HG03066 (cell line): ENCODE results near the gene FTL.
A peak's percentile ranks its signal among the peaks of the same experiment; 100 is the strongest.

ENCODE experiments used
- ATAC-seq: cut with Tn5 transposase; IDR thresholded peaks from one replicate; pipeline ENCODE4 v1.9.1; 2021; ENCODE audit warnings: low read depth; ENCODE audit not compliant: unreplicated experiment

The FTL gene

GRCh38 chr19:48989701-48990291 lies 24.7 kb downstream of the FTL start:
- no peak for ATAC-seq

- ATAC-seq, result no peak
Measured at GRCh38 chr19:48990400-48990799, 25.3 kb downstream of the FTL start.

GRCh38 chr19:48991011-48991609 lies 26.0 kb downstream of the FTL start:
- ATAC-seq, result no peak

- no peak for ATAC-seq
Measured at GRCh38 chr19:48991873-48992580, 26.9 kb downstream of the FTL start.

GRCh38 chr19:48992581-48993174 lies 27.6 kb downstream of the FTL start:
- peak; percentile 7 for ATAC-seq

- ATAC-seq, result peak; percentile 89
Measured at GRCh38 chr19:48993175-48994034, 28.3 kb downstream of the FTL start, which contains the start of the genes GYS1 and RUVBL2. GYS1 (minus strand) TSS chr19:48993309; CDS start chr19:48993112, 197 bp downstream. RUVBL2 (plus strand) TSS chr19:48993887; CDS start chr19:48993912, 25 bp downstream.

- ATAC-seq, result no peak
Measured at GRCh38 chr19:48994035-48994386, 28.9 kb downstream of the FTL start.

- no peak for ATAC-seq
Measured at GRCh38 chr19:48997972-48998371, 32.9 kb downstream of the FTL start.

- no peak for ATAC-seq
Measured at GRCh38 chr19:48999481-49000325, 34.6 kb downstream of the FTL start.

- ATAC-seq, result no peak
Measured at GRCh38 chr19:49004133-49004532, 39.0 kb downstream of the FTL start.

GRCh38 chr19:49004964-49005614 lies 40.0 kb downstream of the FTL start:
- ATAC-seq, result no peak

- ATAC-seq, result no peak
Measured at GRCh38 chr19:49006905-49007304, 41.8 kb downstream of the FTL start.

- no peak for ATAC-seq
Measured at GRCh38 chr19:49009828-49010227, 44.7 kb downstream of the FTL start.

GRCh38 chr19:49010453-49010852 lies 45.3 kb downstream of the FTL start:
- ATAC-seq, result no peak

- no peak for ATAC-seq
Measured at GRCh38 chr19:49011194-49011593, 46.1 kb downstream of the FTL start.

- no peak for ATAC-seq
Measured at GRCh38 chr19:49014123-49014869, 49.2 kb downstream of the FTL start.

- no peak for ATAC-seq
Measured at GRCh38 chr19:49014870-49015255, 49.8 kb downstream of the FTL start.

GRCh38 chr19:49016067-49016839 lies 51.1 kb downstream of the FTL start:
- no peak for ATAC-seq
